SK-N-SH (cell line): ENCODE measurements around the gene OSBPL10. TPM values are rescaled to one million over a fixed set of nuclear protein-coding genes. Genes with fewer than 3 reads are reported as not detected.

ENCODE experiments used
- CTCF ChIA-PET: fragments of 300-600, 350-600 bp; formaldehyde crosslinking; extraction: SDS; loops from one replicate; lab custom pipeline; 2021; lab: Yijun Ruan, JAX
- POLR2A ChIA-PET: fragments of 350-600 bp; sonication (Branson Sonifier 250); formaldehyde crosslinking; extraction: SDS; loops from one replicate; lab custom pipeline; 2020; ENCODE audit warnings: antibody characterized with exemption, inconsistent platforms; lab: Yijun Ruan, JAX
- DNase-seq: peaks from one replicate; pipeline ENCODE4 v3.0.0; 2012
- H2AFZ ChIP-seq: fragments of 200-600 bp; sonication (generic); 2 replicates; pipeline ENCODE4 v1.8.1; 2016; ENCODE audit warnings: antibody characterized with exemption, mild to moderate bottlenecking, low read depth
- H3F3A ChIP-seq: fragments of 200-600 bp; sonication (generic); replicated peaks from 2 replicates; pipeline ENCODE3; 2016; ENCODE audit warnings: antibody characterized with exemption, mild to moderate bottlenecking; ENCODE audit not compliant: insufficient read depth
- H3K27ac ChIP-seq, 2 experiments: fragments of 200-500 bp in 1 of 2; fragments of 200-600 bp in 1 of 2; sonication (Bioruptor generic) in 1 of 2; sonication (generic), shearing (Covaris generic) in 1 of 2; 2 replicates each; pipeline versions ENCODE4 v1.5.1 to v1.6.1; 2014 to 2016; ENCODE audit warnings: low read depth in 2 of 2, inconsistent platforms in 1 of 2, low read length in 1 of 2, mild to moderate bottlenecking in 1 of 2, mixed read lengths in 1 of 2
- H3K27me3 ChIP-seq: fragments of 200-600 bp; sonication (generic), shearing (Covaris generic); 2 replicates; pipeline ENCODE4 v1.6.1; 2016; ENCODE audit warnings: mixed run types; ENCODE audit not compliant: insufficient read depth
- H3K36me3 ChIP-seq, 2 experiments: fragments of 200-500 bp in 1 of 2; fragments of 200-600 bp in 1 of 2; sonication (Bioruptor generic) in 1 of 2; sonication (generic) in 1 of 2; replicated peaks in 1 of 2; 2 replicates each; pipeline versions ENCODE3 to v1.5.1; 2014 to 2016; ENCODE audit warnings: low read length in 1 of 2, mild to moderate bottlenecking in 1 of 2; ENCODE audit not compliant: insufficient read depth in 2 of 2, control insufficient read depth in 1 of 2
- H3K4me1 ChIP-seq, 2 experiments: fragments of 200-500 bp in 1 of 2; fragments of 200-600 bp in 1 of 2; sonication (Bioruptor generic) in 1 of 2; sonication (generic), shearing (Covaris generic) in 1 of 2; 2 replicates each; pipeline versions ENCODE4 v1.5.1 to v1.6.1; 2014 to 2016; ENCODE audit warnings: low read depth in 1 of 2, low read length in 1 of 2, mixed run types in 1 of 2; ENCODE audit not compliant: insufficient read depth in 2 of 2, control insufficient read depth in 1 of 2
- H3K4me2 ChIP-seq: fragments of 200-600 bp; sonication (generic), shearing (Covaris generic); 2 replicates; pipeline ENCODE4 v1.6.1; 2017; ENCODE audit warnings: mixed run types
- H3K4me3 ChIP-seq, 2 experiments: fragments of 200-500 bp in 1 of 2; fragments of 200-600 bp in 1 of 2; sonication (Bioruptor generic) in 1 of 2; sonication (generic), shearing (Covaris generic) in 1 of 2; 2 replicates each; pipeline versions ENCODE4 v1.5.1 to v1.8.1; 2014 to 2016; ENCODE audit warnings: low read depth in 2 of 2, inconsistent platforms in 1 of 2, low read length in 1 of 2, mild to moderate bottlenecking in 1 of 2, mixed read lengths in 1 of 2, moderate library complexity in 1 of 2
- H3K79me2 ChIP-seq: fragments of 200-600 bp; sonication (generic); 2 replicates; pipeline ENCODE4 v1.8.1; 2017; ENCODE audit warnings: mild to moderate bottlenecking; ENCODE audit not compliant: insufficient read depth
- H3K9ac ChIP-seq: fragments of 200-600 bp; sonication (generic); 2 replicates; pipeline ENCODE4 v1.6.1; 2017; ENCODE audit warnings: mixed run types
- H3K9me2 ChIP-seq: fragments of 200-600 bp; sonication (generic); 2 replicates; pipeline ENCODE4 v1.6.1; 2017; ENCODE audit warnings: mixed run types
- H3K9me3 ChIP-seq: fragments of 200-600 bp; sonication (generic); 2 replicates; pipeline ENCODE4 v1.6.1; 2017; ENCODE audit warnings: mixed run types, mild to moderate bottlenecking, moderate library complexity
- H4K20me1 ChIP-seq: fragments of 200-600 bp; sonication (generic); 2 replicates; pipeline ENCODE4 v1.6.1; 2017; ENCODE audit warnings: mild to moderate bottlenecking, mixed run types; ENCODE audit not compliant: insufficient read depth
- CHD2 ChIP-seq: fragments of 150-350 bp; IDR thresholded peaks from 2 replicates; pipeline ENCODE4 v1.6.1; 2018; ENCODE audit warnings: low read length; ENCODE audit not compliant: partially characterized antibody
- CTCF ChIP-seq: fragments of 200-600 bp; sonication (generic); IDR thresholded peaks from 2 replicates; pipeline ENCODE4 v1.6.1; 2017; ENCODE audit warnings: antibody characterized with exemption, mild to moderate bottlenecking, moderate library complexity
- ELF1 ChIP-seq: IDR thresholded peaks from 2 replicates; pipeline ENCODE4 v1.4.0; 2012
- EP300 ChIP-seq, 2 experiments: IDR thresholded peaks; 2 replicates each; pipeline versions ENCODE4 v1.4.0 to v1.6.1; 2012; ENCODE audit warnings: borderline replicate concordance in 1 of 2, low read depth in 1 of 2, low read length in 1 of 2
- FOSL2 ChIP-seq: IDR thresholded peaks from 2 replicates; pipeline ENCODE4 v1.4.0; 2012; ENCODE audit warnings: low read depth, mild to moderate bottlenecking, moderate library complexity, borderline replicate concordance
- FOXJ3 ChIP-seq: sonication (generic); formaldehyde crosslinking; IDR thresholded peaks from 2 replicates; pipeline ENCODE4 v1.5.1; 2020; ENCODE audit warnings: mild to moderate bottlenecking, missing genetic modification reagents
- FOXM1 ChIP-seq: IDR thresholded peaks from 2 replicates; pipeline ENCODE4 v1.4.0; 2012; ENCODE audit warnings: low read depth, mild to moderate bottlenecking
- GABPA ChIP-seq: IDR thresholded peaks from 2 replicates; pipeline ENCODE4 v1.4.0; 2012; ENCODE audit warnings: low read depth, mild to moderate bottlenecking
- NFIC ChIP-seq: IDR thresholded peaks from 2 replicates; pipeline ENCODE4 v1.4.0; 2012; ENCODE audit warnings: borderline replicate concordance
- RFX5 ChIP-seq: IDR thresholded peaks from 2 replicates; pipeline ENCODE4 v1.6.1; 2012; ENCODE audit warnings: mild to moderate bottlenecking, improper control_type of control experiment, low read length
- SIN3A ChIP-seq: IDR thresholded peaks from 2 replicates; pipeline ENCODE4 v1.6.1; 2012; ENCODE audit warnings: low read depth, mild to moderate bottlenecking, low read length, moderate library complexity, borderline replicate concordance
- SMC3 ChIP-seq: IDR thresholded peaks from 2 replicates; pipeline ENCODE4 v1.6.1; 2012; ENCODE audit warnings: low read depth, low read length, improper control_type of control experiment
- TCF12 ChIP-seq: IDR thresholded peaks from 2 replicates; pipeline ENCODE4 v1.4.0; 2012
- TEAD4 ChIP-seq: IDR thresholded peaks from 2 replicates; pipeline ENCODE4 v1.4.0; 2012; ENCODE audit warnings: mild to moderate bottlenecking, borderline replicate concordance; ENCODE audit not compliant: insufficient read depth
- WGBS: methylation state at CpG from one replicate; pipeline ENCODE4 v1.1.6; 2017; ENCODE audit warnings: low lambda C conversion rate; 5-methylcytosine and 5-hydroxymethylcytosine counted together
- polyA plus RNA-seq, 3 experiments: library from polyadenylated mRNA; depleted of rRNA; stranded (reverse); fragments of >200 nt; gene quantifications; 2 replicates each; pipeline ENCODE4 v1.2.3, GENCODE V29; 2012

OSBPL10 gene
- polyA plus RNA-seq, 1 of the 3 experiments (the other 2 are of a cell fraction) = 0.12 TPM

GRCh38 chr3:31615071-31615875 is 365.8 kb downstream of the OSBPL10 start:
- Histone ChIP-seq H3K36me3 (peaks cover 14 to 37% of the 10 kb centered on the region in 2 experiments), H4K20me1 (no peaks in the 10 kb centered on the region), H3K4me2 (no peak overlapping the region), H3K27ac (no peak overlapping the region), H3K27me3 (no peaks in the 10 kb centered on the region), H3K4me3 (no peak overlapping the region), H3K9me2 (no peaks in the 10 kb centered on the region), H3F3A (peaks cover 12% of the 10 kb centered on the region), H3K4me1 (peaks cover 0 to 7% of the 10 kb centered on the region in 2 experiments; a peak in 2 of 4 replicates), H3K79me2 (peaks cover 28% of the 10 kb centered on the region; the same call in 1 of the 2 replicates)
- POLR2A ChIA-PET = no interaction called here
- 84% methylated on average over 4 of the region's 4 CpGs for WGBS
- TF ChIP-seq GABPA (no peak), ELF1 (no peak), CHD2 (no peak), FOXM1 (no peak), EP300 (IDR thresholded peaks at IDR 0.05; ENCODE audit: borderline replicate concordance in 1 of 2, low read depth in 1 of 2, low read length in 1 of 2) (no peak), RFX5 (no peak), SMC3 (no peak), SIN3A (no peak), NFIC (no peak)
- TF ChIP-seq, all 33 proteins: peak for 0
- Histone ChIP-seq H3K9me3 (no peaks in the 10 kb centered on the region), H3K9ac (no peak overlapping the region), H2AFZ (no peak overlapping the region)
- DNase-seq = no peak
- CTCF ChIA-PET = interaction anchor here (1.1 kb wide), 1 partner anchor 153 kb away, joined by 3 read pairs; no protein-coding TSS in a partner anchor

GRCh38 chr3:31614162-31614921 is 366.7 kb downstream of the OSBPL10 start:
- H4K20me1 ChIP-seq = 0 out of 2 replicates have a peak, but pooled peaks cover 5% of the 10 kb centered on the region
- H3K36me3 ChIP-seq = peaks cover 11 to 28% of the 10 kb centered on the region in 2 experiments
- H3K27me3 ChIP-seq = no peaks in the 10 kb centered on the region
- peaks cover 14% of the 10 kb centered on the region for H3F3A ChIP-seq
- no peak for TF ChIP-seq SMC3
- no peak for TF ChIP-seq FOSL2
- no peak for TF ChIP-seq TEAD4
- TF ChIP-seq CTCF = no peak
- TF ChIP-seq SIN3A = no peak
- no peak for TF ChIP-seq FOXJ3 (CRISPR knock-in tag)
- no peak for TF ChIP-seq TCF12
- TF ChIP-seq RFX5 = no peak
- WGBS = 69% methylated on average over 5 of the region's 5 CpGs
- no peak overlapping the region for H3K4me3 ChIP-seq
- H3K4me2 ChIP-seq = no peak overlapping the region
- no peak overlapping the region for H3K9ac ChIP-seq
- H3K9me3 ChIP-seq = no peaks in the 10 kb centered on the region
- POLR2A ChIA-PET = no interaction called here
- peaks cover 28% of the 10 kb centered on the region; the same call in 1 of the 2 replicates for H3K79me2 ChIP-seq
- H3K9me2 ChIP-seq = no peaks in the 10 kb centered on the region
- DNase-seq = no peak
- H3K27ac ChIP-seq = no peak overlapping the region
- CTCF ChIA-PET = interaction anchor here (0.5 to 1.1 kb wide), 2 partner anchors 154 to 229 kb away, joined by 3 to 4 read pairs; no protein-coding TSS in a partner anchor
- peaks cover 0 to 7% of the 10 kb centered on the region in 2 experiments; a peak in 2 of 4 replicates for H3K4me1 ChIP-seq
- no peak overlapping the region for H2AFZ ChIP-seq
